ENCODE results near the gene MED27.

DNA sequence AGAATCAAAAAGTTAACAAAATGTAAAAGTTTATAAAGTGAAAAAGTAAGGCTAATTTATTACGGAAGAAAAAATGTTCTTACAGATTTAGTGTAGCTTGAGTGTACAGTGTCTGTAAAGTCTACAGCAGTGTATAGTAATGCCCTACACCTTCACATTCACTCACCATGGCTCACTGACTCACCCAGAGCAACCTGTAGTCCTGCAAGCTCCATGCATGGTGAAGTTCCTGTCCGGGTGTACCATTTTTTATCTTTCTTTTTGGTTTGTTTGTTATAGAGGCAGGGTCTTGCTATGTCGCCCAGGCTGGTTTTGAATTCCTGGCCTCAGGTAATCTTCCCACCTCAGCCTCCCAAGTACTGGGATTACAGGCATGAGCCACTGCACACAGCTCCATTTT lies 93.6 kb downstream of the MED27 start:
- TF ChIP-seq, protein P1, sequence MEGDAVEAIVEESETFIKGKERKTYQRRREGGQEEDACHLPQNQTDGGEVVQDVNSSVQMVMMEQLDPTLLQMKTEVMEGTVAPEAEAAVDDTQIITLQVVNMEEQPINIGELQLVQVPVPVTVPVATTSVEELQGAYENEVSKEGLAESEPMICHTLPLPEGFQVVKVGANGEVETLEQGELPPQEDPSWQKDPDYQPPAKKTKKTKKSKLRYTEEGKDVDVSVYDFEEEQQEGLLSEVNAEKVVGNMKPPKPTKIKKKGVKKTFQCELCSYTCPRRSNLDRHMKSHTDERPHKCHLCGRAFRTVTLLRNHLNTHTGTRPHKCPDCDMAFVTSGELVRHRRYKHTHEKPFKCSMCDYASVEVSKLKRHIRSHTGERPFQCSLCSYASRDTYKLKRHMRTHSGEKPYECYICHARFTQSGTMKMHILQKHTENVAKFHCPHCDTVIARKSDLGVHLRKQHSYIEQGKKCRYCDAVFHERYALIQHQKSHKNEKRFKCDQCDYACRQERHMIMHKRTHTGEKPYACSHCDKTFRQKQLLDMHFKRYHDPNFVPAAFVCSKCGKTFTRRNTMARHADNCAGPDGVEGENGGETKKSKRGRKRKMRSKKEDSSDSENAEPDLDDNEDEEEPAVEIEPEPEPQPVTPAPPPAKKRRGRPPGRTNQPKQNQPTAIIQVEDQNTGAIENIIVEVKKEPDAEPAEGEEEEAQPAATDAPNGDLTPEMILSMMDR (IDR thresholded peaks at IDR 0.05): no peak
- TF ChIP-seq POLR2A (IDR thresholded peaks at IDR 0.05) (no peak), EP300 (IDR thresholded peaks at IDR 0.05) (no peak), POLR2AphosphoS5 (IDR thresholded peaks at IDR 0.05) (no peak)
